HepG2 (cell line): ENCODE measurements around the gene CST4. TPM values are rescaled to one million over a fixed set of nuclear protein-coding genes. Genes with fewer than 3 reads are reported as not detected.

Experiments used
- ASH2L ChIP-seq: fragments of 300-600, 200-600 bp; sonication (generic); IDR thresholded peaks from 2 replicates; pipeline ENCODE4 v1.7.0; 2017; ENCODE audit warnings: low read depth, mild to moderate bottlenecking, moderate library complexity, mixed read lengths, low read length; ENCODE audit not compliant: insufficient read length
- BRD4 ChIP-seq: sonication (generic); formaldehyde crosslinking; IDR thresholded peaks from 2 replicates; pipeline ENCODE4 v1.4.0; 2020; ENCODE audit warnings: missing genetic modification reagents
- CEBPG ChIP-seq: IDR thresholded peaks from 2 replicates; pipeline ENCODE4 v1.6.1; 2016
- FOXA3 ChIP-seq: IDR thresholded peaks from 2 replicates; pipeline ENCODE4 v1.6.1; 2016; ENCODE audit warnings: missing genetic modification reagents, missing compliant biosample characterization
- GABPB1 ChIP-seq: IDR thresholded peaks from 2 replicates; pipeline ENCODE4 v1.6.1; 2016; ENCODE audit warnings: mild to moderate bottlenecking, missing genetic modification reagents, moderate library complexity, missing compliant biosample characterization
- GMEB2 ChIP-seq: IDR thresholded peaks from 2 replicates; pipeline ENCODE4 v1.6.1; 2016; ENCODE audit warnings: missing biosample characterization, missing genetic modification reagents, low read depth
- HNRNPL ChIP-seq: fragments of 200-400 bp; formaldehyde crosslinking; IDR thresholded peaks from 2 replicates; pipeline ENCODE4 v1.6.1; 2017; ENCODE audit warnings: mild to moderate bottlenecking, low read depth, low read length
- MBNL3 ChIP-seq: fragments of 250-450 bp; sonication (Bioruptor Pico); conservative IDR thresholded peaks from 2 replicates; pipeline ENCODE4 v1.8.0; 2022; ENCODE audit warnings: mild to moderate bottlenecking, inconsistent platforms
- MEF2D ChIP-seq: sonication (generic); formaldehyde crosslinking; IDR thresholded peaks from 2 replicates; pipeline ENCODE4 v1.5.1; 2020; ENCODE audit warnings: mild to moderate bottlenecking, missing genetic modification reagents
- NFE2 ChIP-seq: sonication (generic); formaldehyde crosslinking; IDR thresholded peaks from 2 replicates; pipeline ENCODE4 v1.4.0; 2020; ENCODE audit warnings: missing genetic modification reagents
- NFKBIZ ChIP-seq: IDR thresholded peaks from 2 replicates; pipeline ENCODE4 v1.6.1; 2018; ENCODE audit warnings: missing genetic modification reagents, missing compliant biosample characterization
- NFRKB ChIP-seq: fragments of 450-650 bp; IDR thresholded peaks from 2 replicates; pipeline ENCODE4 v1.6.1; 2017
- PHB2 ChIP-seq: fragments of 450-650 bp; IDR thresholded peaks from 2 replicates; pipeline ENCODE4 v1.6.1; 2018; ENCODE audit not compliant: partially characterized antibody
- PPARG ChIP-seq: conservative IDR thresholded peaks from 2 replicates; pipeline ENCODE4 v1.6.1; 2016; ENCODE audit warnings: missing biosample characterization, missing genetic modification reagents
- RARA ChIP-seq: IDR thresholded peaks from 2 replicates; pipeline ENCODE4 v1.6.1; 2016; ENCODE audit warnings: missing genetic modification reagents, missing compliant biosample characterization
- REXO4 ChIP-seq: sonication (generic); formaldehyde crosslinking; IDR thresholded peaks from 2 replicates; pipeline ENCODE4 v1.8.0; 2022; ENCODE audit warnings: missing genetic modification reagents, mild to moderate bottlenecking, borderline replicate concordance
- SRSF4 ChIP-seq: fragments of 200-400 bp; formaldehyde crosslinking; IDR thresholded peaks from one replicate; pipeline ENCODE4 v1.6.1; 2018; ENCODE audit warnings: mild to moderate bottlenecking, low read depth, low read length, moderate library complexity; ENCODE audit not compliant: poor library complexity, severe bottlenecking
- TEAD3 ChIP-seq: optimal IDR thresholded peaks from 2 replicates; pipeline ENCODE3; 2016; ENCODE audit warnings: borderline replicate concordance
- ZBTB21 ChIP-seq: sonication (generic); formaldehyde crosslinking; IDR thresholded peaks from 2 replicates; pipeline ENCODE4 v1.4.0; 2020; ENCODE audit warnings: missing genetic modification reagents
- ZBTB7B ChIP-seq: sonication (generic); formaldehyde crosslinking; IDR thresholded peaks from 2 replicates; pipeline ENCODE4 v1.4.0; 2020; ENCODE audit warnings: missing genetic modification reagents
- ZC3H13 ChIP-seq: sonication (generic); formaldehyde crosslinking; IDR thresholded peaks from 2 replicates; pipeline ENCODE4 v1.8.1; 2023; ENCODE audit warnings: mild to moderate bottlenecking, missing genetic modification reagents, moderate library complexity
- ZFP36L1 ChIP-seq: sonication (generic); formaldehyde crosslinking; IDR thresholded peaks from 2 replicates; pipeline ENCODE4 v1.8.0; 2022; ENCODE audit warnings: mild to moderate bottlenecking, missing genetic modification reagents, moderate library complexity
- ZFP62 ChIP-seq: sonication (generic); formaldehyde crosslinking; IDR thresholded peaks from 2 replicates; pipeline ENCODE4 v1.4.0; 2020; ENCODE audit warnings: missing genetic modification reagents
- ZMAT5 ChIP-seq: sonication (generic); formaldehyde crosslinking; IDR thresholded peaks from 2 replicates; pipeline ENCODE4 v1.5.0; 2020; ENCODE audit warnings: mild to moderate bottlenecking, low read depth, missing genetic modification reagents, borderline replicate concordance
- ZNF143 ChIP-seq: sonication (generic); formaldehyde crosslinking; IDR thresholded peaks from 2 replicates; pipeline ENCODE4 v1.4.0; 2020; ENCODE audit warnings: missing genetic modification reagents
- ZNF331 ChIP-seq: sonication (generic); formaldehyde crosslinking; IDR thresholded peaks from 2 replicates; pipeline ENCODE4 v1.4.0; 2020; ENCODE audit warnings: missing genetic modification reagents
- ZNF337 ChIP-seq: sonication (generic); formaldehyde crosslinking; IDR thresholded peaks from 2 replicates; pipeline ENCODE4 v1.5.1; 2020; ENCODE audit warnings: missing genetic modification reagents, low read depth, mild to moderate bottlenecking, borderline replicate concordance
- ZNF33A ChIP-seq: sonication (generic); formaldehyde crosslinking; IDR thresholded peaks from 2 replicates; pipeline ENCODE4 v1.5.1; 2020; ENCODE audit warnings: missing genetic modification reagents, mild to moderate bottlenecking, moderate library complexity, borderline replicate concordance
- ZNF513 ChIP-seq: sonication (generic); formaldehyde crosslinking; conservative IDR thresholded peaks from 2 replicates; pipeline ENCODE4 v1.5.0; 2020; ENCODE audit warnings: missing genetic modification reagents
- ZNF557 ChIP-seq: sonication (generic); formaldehyde crosslinking; IDR thresholded peaks from 2 replicates; pipeline ENCODE4 v1.4.0; 2020; ENCODE audit warnings: missing genetic modification reagents
- ZNF580 ChIP-seq: IDR thresholded peaks from 2 replicates; pipeline ENCODE4 v1.6.1; 2016; ENCODE audit warnings: low read depth, borderline replicate concordance
- ZSCAN22 ChIP-seq: sonication (generic); formaldehyde crosslinking; IDR thresholded peaks from 2 replicates; pipeline ENCODE4 v1.4.0; 2020; ENCODE audit warnings: mild to moderate bottlenecking, missing genetic modification reagents
- polyA plus RNA-seq, 8 experiments: library from polyadenylated mRNA; depleted of rRNA in 3 of 8; stranded (reverse) in 7 of 8; unstranded in 1 of 8; fragments of >200 nt; fragmentation: Illumina TruSeq in 4 of 8; extraction: Trizol in 4 of 8; gene quantifications; 2 replicates each; pipeline versions ENCODE4 v1.2.1 to v1.2.3, GENCODE V29; 2011 to 2016; ENCODE audit warnings: low read depth in 4 of 8, missing spikeins in 1 of 8, mixed read lengths in 1 of 8; ENCODE audit not compliant: insufficient read depth in 1 of 8
- total RNA-seq, 5 experiments: library from RNA; depleted of rRNA; stranded (reverse); fragments of >200 nt; fragmentation: Illumina TruSeq; extraction: Trizol; gene quantifications; 2 replicates each; pipeline ENCODE4 v1.2.3, GENCODE V29; 2016; ENCODE audit warnings: low read depth in 1 of 5

CST4 gene
- total and polyA plus RNA-seq, 2 of the 13 experiments (the other 11 are each of a cell fraction or from before 2014, with no cell fraction given) = not detected

- no peak for TF ChIP-seq PHB2
- peak; percentile 56; the same call in 1 of the 2 replicates for TF ChIP-seq FOXA3 (CRISPR knock-in tag)
- no peak for TF ChIP-seq NFE2 (CRISPR knock-in tag)
- no peak for TF ChIP-seq ZNF33A (CRISPR knock-in tag)
- no peak for TF ChIP-seq NFKBIZ (CRISPR knock-in tag)
- no peak for TF ChIP-seq ZSCAN22 (CRISPR knock-in tag)
- TF ChIP-seq GMEB2 = no peak
- TF ChIP-seq ZFP36L1 = no peak
- TF ChIP-seq PPARG = no peak
- peak; percentile 74 for TF ChIP-seq TEAD3 (CRISPR knock-in tag)
- TF ChIP-seq ZNF337 (CRISPR knock-in tag) = no peak
- TF ChIP-seq ASH2L = no peak
- no peak for TF ChIP-seq SRSF4
- peak; percentile 98 for TF ChIP-seq RARA
- TF ChIP-seq MEF2D (CRISPR knock-in tag) = no peak
- TF ChIP-seq ZBTB21 (CRISPR knock-in tag) = 0 out of 2 replicates have a peak, but pooled peaks have one; percentile 56
- no peak for TF ChIP-seq ZMAT5 (CRISPR knock-in tag)
- peak; percentile 97 for TF ChIP-seq CEBPG (CRISPR knock-in tag)
- no peak for TF ChIP-seq MBNL3 (CRISPR knock-in tag)
- peak; percentile 90; the same call in 1 of the 2 replicates for TF ChIP-seq ZNF331 (CRISPR knock-in tag)
- no peak for TF ChIP-seq ZFP62
- no peak for TF ChIP-seq REXO4 (CRISPR knock-in tag)
- no peak for TF ChIP-seq ZNF557
- TF ChIP-seq GABPB1 = no peak
- no peak for TF ChIP-seq ZNF580 (CRISPR knock-in tag)
- no peak for TF ChIP-seq BRD4 (CRISPR knock-in tag)
- TF ChIP-seq ZNF513 (CRISPR knock-in tag) = no peak
- TF ChIP-seq NFRKB = no peak
- no peak for TF ChIP-seq ZBTB7B (CRISPR knock-in tag)
- no peak for TF ChIP-seq ZNF143 (CRISPR knock-in tag)
- TF ChIP-seq HNRNPL = no peak
- TF ChIP-seq ZC3H13 (CRISPR knock-in tag) = no peak
Measured at GRCh38 chr20:23649830-23650417, 38.9 kb downstream of the CST4 start (continued).
